GM19397 (cell line): ENCODE data around the gene NCKAP5.

Source experiments
- ATAC-seq: cut with Tn5 transposase; IDR thresholded peaks from one replicate; pipeline ENCODE4 v1.9.1; 2021; ENCODE audit warnings: mild to moderate bottlenecking, moderate library complexity; ENCODE audit not compliant: unreplicated experiment

Gene NCKAP5

GRCh38 chr2:133061874-133062593, 506.2 kb downstream of the NCKAP5 start:
- no peak for ATAC-seq

- no peak for ATAC-seq
Observed at GRCh38 chr2:133054297-133054696, 514.0 kb downstream of the NCKAP5 start.

- ATAC-seq: no peak
Observed at GRCh38 chr2:133053541-133053940, 514.7 kb downstream of the NCKAP5 start.

GRCh38 chr2:133045787-133046186, 522.5 kb downstream of the NCKAP5 start:
- ATAC-seq: no peak

- no peak for ATAC-seq
Observed at GRCh38 chr2:133044556-133044955, 523.7 kb downstream of the NCKAP5 start.

GRCh38 chr2:133040170-133040569, 528.1 kb downstream of the NCKAP5 start:
- no peak for ATAC-seq

- ATAC-seq: no peak
Observed at GRCh38 chr2:133039531-133039930, 528.7 kb downstream of the NCKAP5 start.

GRCh38 chr2:133026536-133027177, 541.6 kb downstream of the NCKAP5 start:
- ATAC-seq: no peak

- no peak for ATAC-seq
Observed at GRCh38 chr2:133025004-133025403, 543.3 kb downstream of the NCKAP5 start.

GRCh38 chr2:133012847-133013734, 555.2 kb downstream of the NCKAP5 start:
- ATAC-seq: no peak

- no peak for ATAC-seq
Observed at GRCh38 chr2:133004623-133005022, 563.6 kb downstream of the NCKAP5 start.

- no peak for ATAC-seq
Observed at GRCh38 chr2:132999421-132999820, 568.8 kb downstream of the NCKAP5 start.

GRCh38 chr2:132998221-132998620, 570.0 kb downstream of the NCKAP5 start:
- ATAC-seq: no peak

- ATAC-seq: no peak
Observed at GRCh38 chr2:132991471-132992045, 576.7 kb downstream of the NCKAP5 start.

- ATAC-seq: no peak
Observed at GRCh38 chr2:132984731-132985130, 583.5 kb downstream of the NCKAP5 start.

GRCh38 chr2:132980304-132980703, 588.0 kb downstream of the NCKAP5 start:
- ATAC-seq: no peak

GRCh38 chr2:132979339-132980093, 588.7 kb downstream of the NCKAP5 start:
- ATAC-seq: peak; percentile 64

- ATAC-seq: no peak
Observed at GRCh38 chr2:132978840-132979239, 589.4 kb downstream of the NCKAP5 start.

GRCh38 chr2:132977812-132978529, 590.3 kb downstream of the NCKAP5 start:
- ATAC-seq: no peak
